Lower leg skin (tissue), 3 donors: ENCODE results near the gene TMOD3.

Source experiments
- CTCF ChIP-seq, 3 donors: fragments of 450-650 bp; IDR thresholded peaks; one replicate each; pipeline ENCODE4 v1.5.1; 2016; ENCODE audit warnings: antibody characterized with exemption in 3 of 3, mild to moderate bottlenecking in 3 of 3, moderate library complexity in 2 of 3
- POLR2A ChIP-seq, 2 donors: fragments of 450-650 bp; IDR thresholded peaks; one replicate each; pipeline ENCODE4 v1.6.1; 2016 to 2017; ENCODE audit warnings: antibody characterized with exemption in 2 of 2, mild to moderate bottlenecking in 1 of 2, moderate library complexity in 1 of 2

DNA sequence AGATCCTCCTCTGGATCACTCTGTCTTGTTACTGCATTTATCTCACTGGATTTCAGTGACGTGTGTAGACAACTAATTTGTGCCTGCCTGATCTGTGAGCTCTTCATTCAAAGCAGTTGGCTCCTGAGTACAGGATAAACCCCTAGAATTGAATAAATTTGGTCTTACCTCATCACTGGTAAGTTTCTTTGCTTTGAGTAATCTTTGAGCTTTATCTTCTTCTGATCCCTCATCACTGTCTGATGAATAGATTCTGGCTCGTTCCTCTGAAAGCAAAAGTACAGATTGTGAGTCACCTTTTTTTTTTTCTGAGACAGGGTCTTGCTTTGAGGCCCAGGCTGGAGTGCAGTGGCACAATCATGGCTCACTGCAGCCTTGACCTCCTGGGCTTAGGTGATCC is 117.7 kb downstream of the TMOD3 start:
- TF ChIP-seq POLR2A (IDR thresholded peaks at IDR 0.05) (no peak), CTCF (IDR thresholded peaks at IDR 0.05) (no peak)
